ENCODE measurements around the gene LIPN.
A peak's percentile ranks its signal among the peaks of the same experiment; 100 is the strongest.

Gene LIPN

DNA sequence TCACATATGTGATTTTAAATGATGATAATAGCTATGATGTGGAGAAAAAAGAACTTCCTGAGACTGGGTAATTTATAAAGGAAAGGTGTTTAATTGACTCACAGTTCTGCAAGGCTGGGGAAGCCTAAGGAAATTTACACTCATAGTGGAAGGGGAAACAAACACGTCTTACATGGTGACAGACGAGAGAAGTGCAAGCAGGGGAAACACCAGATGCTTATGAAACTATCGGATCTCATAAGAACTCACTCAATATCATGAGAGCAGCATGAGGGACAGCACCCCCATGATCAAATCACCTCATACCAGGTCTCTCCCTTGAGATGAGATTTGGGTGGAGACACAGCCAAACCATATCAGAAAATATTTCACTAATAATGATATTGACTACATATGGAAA lies 4.1 kb upstream of the LIPN start:
- Mint-ChIP-seq H3K9me3 (no peaks in the 10 kb centered on the region), H3K27ac (no peak overlapping the region), H3K4me3 (no peak overlapping the region), H3K36me3 (no peaks in the 10 kb centered on the region), H3K27me3 (peaks cover 3% of the 10 kb centered on the region), H3K4me1 (peaks cover 6% of the 10 kb centered on the region)
- DNase-seq (ENCODE audit: low spot score in 2 of 2) (no peak), ATAC-seq (ENCODE audit: low read depth) (no peak)

DNA sequence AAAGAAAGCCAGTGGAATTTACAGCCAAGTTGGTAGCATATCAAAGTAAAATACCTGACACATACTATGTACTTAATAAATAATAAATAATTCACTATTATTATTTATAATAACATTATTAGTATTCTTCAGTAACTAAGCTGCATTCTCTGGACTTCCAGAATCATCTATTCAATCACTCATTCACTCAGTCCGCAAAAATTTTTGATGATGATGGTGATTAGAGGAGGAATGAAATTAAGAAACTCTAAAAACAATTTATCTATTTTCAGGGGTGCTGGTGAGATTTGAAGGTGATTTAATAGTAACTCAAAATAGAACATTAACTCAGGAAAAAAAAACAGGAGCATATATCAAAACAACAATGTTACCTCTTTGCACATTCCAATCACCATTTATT lies 3.2 kb upstream of the LIPN start:
- H3K4me3 Mint-ChIP-seq = no peak overlapping the region
- ATAC-seq (ENCODE audit: low read depth) (no peak), DNase-seq (ENCODE audit: low spot score in 2 of 2) (no peak)
- H3K27me3 Mint-ChIP-seq = peaks cover 3% of the 10 kb centered on the region
- H3K4me1 Mint-ChIP-seq = peaks cover 6% of the 10 kb centered on the region
- no peaks in the 10 kb centered on the region for H3K36me3 Mint-ChIP-seq
- H3K9me3 Mint-ChIP-seq = no peaks in the 10 kb centered on the region
- H3K27ac Mint-ChIP-seq = no peak overlapping the region

GRCh38 chr10:88762906-88763305 lies 3.1 kb downstream of the LIPN start:
- H3K27ac Mint-ChIP-seq = no peak overlapping the region
- H3K4me3 Mint-ChIP-seq = no peak overlapping the region
- ATAC-seq (ENCODE audit: low read depth) (no peak), DNase-seq (ENCODE audit: low spot score in 2 of 2) (no peak)
- H3K36me3 Mint-ChIP-seq = peaks cover 2% of the 10 kb centered on the region
- H3K27me3 Mint-ChIP-seq = no peaks in the 10 kb centered on the region
- no peaks in the 10 kb centered on the region for H3K9me3 Mint-ChIP-seq
- peaks cover 6% of the 10 kb centered on the region for H3K4me1 Mint-ChIP-seq

- Mint-ChIP-seq H3K27ac (no peak overlapping the region), H3K4me3 (no peak overlapping the region), H3K27me3 (no peaks in the 10 kb centered on the region), H3K9me3 (no peaks in the 10 kb centered on the region), H3K36me3 (peaks cover 2% of the 10 kb centered on the region), H3K4me1 (peaks cover 6% of the 10 kb centered on the region)
- DNase-seq (ENCODE audit: low spot score in 2 of 2) (no peak), ATAC-seq (ENCODE audit: low read depth) (no peak)
These were observed 3.6 kb downstream of the LIPN start for GRCh38 chr10:88763441-88763840.

DNA sequence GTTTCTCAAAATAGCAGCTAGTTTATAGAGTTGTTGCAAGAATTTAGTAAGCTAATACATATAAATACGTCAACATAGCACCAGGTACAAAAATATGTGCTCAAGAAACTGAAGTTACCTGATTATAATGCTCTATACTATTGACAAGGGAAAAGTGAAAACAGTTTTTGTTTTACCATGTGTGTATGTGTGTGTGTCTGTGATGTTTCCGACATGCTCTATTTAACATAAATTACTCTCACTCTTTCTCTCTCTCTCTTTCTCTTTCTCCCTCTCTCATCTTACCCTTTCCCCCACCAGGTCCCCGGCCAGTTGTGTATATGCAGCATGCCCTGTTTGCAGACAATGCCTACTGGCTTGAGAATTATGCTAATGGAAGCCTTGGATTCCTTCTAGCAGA lies 4.3 kb downstream of the LIPN start:
- Mint-ChIP-seq H3K4me1 (peaks cover 6% of the 10 kb centered on the region), H3K9me3 (no peaks in the 10 kb centered on the region), H3K27me3 (no peaks in the 10 kb centered on the region), H3K27ac (no peak overlapping the region), H3K4me3 (no peak overlapping the region), H3K36me3 (peaks cover 2% of the 10 kb centered on the region)
- DNase-seq (ENCODE audit: low spot score in 2 of 2) (no peak), ATAC-seq (ENCODE audit: low read depth) (no peak)

- DNase-seq (ENCODE audit: low spot score in 2 of 2) (no peak), ATAC-seq (ENCODE audit: low read depth) (no peak)
- Mint-ChIP-seq H3K4me3 (no peak overlapping the region), H3K27me3 (no peaks in the 10 kb centered on the region), H3K9me3 (no peaks in the 10 kb centered on the region), H3K27ac (no peak overlapping the region), H3K4me1 (no peaks in the 10 kb centered on the region), H3K36me3 (peaks cover 2% of the 10 kb centered on the region)
These were observed 6.0 kb downstream of the LIPN start for GRCh38 chr10:88765816-88766215.

DNA sequence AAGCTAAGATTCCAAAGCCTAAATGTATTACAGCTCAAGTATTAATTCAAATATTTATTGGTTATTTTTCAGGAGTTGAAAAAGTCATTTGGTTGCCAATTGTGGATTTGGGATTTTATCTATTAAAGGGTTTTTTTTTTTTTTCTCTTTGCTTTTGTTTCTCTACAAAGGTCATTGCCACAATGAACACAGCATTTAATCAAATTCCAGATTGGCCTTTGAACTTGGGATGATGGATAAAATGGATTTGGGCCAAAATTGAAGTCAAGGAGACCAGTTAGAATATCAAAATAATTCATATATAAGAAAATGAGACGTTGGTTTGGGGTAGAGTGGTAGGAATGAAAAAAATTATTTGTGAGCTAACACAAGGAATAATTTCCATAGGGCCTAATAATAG lies 9.6 kb downstream of the LIPN start:
- H3K27ac Mint-ChIP-seq = no peak overlapping the region
- DNase-seq (ENCODE audit: low spot score in 2 of 2) = no peak
- H3K36me3 Mint-ChIP-seq = peaks cover 4% of the 10 kb centered on the region
- no peak overlapping the region for H3K4me3 Mint-ChIP-seq
- no peaks in the 10 kb centered on the region for H3K4me1 Mint-ChIP-seq
- no peaks in the 10 kb centered on the region for H3K27me3 Mint-ChIP-seq
- H3K9me3 Mint-ChIP-seq = no peaks in the 10 kb centered on the region
- ATAC-seq (ENCODE audit: low read depth) = no peak

GRCh38 chr10:88781206-88781605 lies 21.4 kb downstream of the LIPN start:
- ATAC-seq (ENCODE audit: low read depth) (no peak), DNase-seq (ENCODE audit: low spot score in 2 of 2) (no peak)
- Mint-ChIP-seq H3K27me3 (peaks cover 4% of the 10 kb centered on the region), H3K27ac (no peak overlapping the region), H3K4me3 (no peak overlapping the region), H3K9me3 (no peaks in the 10 kb centered on the region), H3K4me1 (no peaks in the 10 kb centered on the region), H3K36me3 (no peaks in the 10 kb centered on the region)

DNA sequence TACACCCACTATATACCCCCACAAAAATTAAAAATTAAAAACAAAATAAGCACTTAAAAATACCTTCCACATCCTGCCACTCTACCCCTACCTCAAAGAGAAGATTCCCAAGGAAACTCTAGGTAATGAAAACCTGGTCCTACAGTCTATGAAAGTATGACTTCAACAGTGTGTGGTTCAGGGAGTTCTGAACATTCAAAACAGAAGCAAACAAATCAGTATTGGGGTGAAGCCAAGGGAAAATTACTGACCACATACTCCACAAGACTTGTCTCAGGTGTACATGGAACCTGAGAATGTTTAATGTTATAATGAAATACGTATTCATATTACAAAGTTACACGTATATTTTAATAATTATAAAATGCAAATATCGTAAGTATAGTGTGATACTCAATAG lies 22.4 kb downstream of the LIPN start:
- no peaks in the 10 kb centered on the region for H3K9me3 Mint-ChIP-seq
- H3K4me1 Mint-ChIP-seq = no peaks in the 10 kb centered on the region
- ATAC-seq (ENCODE audit: low read depth) = no peak
- no peak overlapping the region for H3K4me3 Mint-ChIP-seq
- DNase-seq (ENCODE audit: low spot score in 2 of 2) = no peak
- peaks cover 2% of the 10 kb centered on the region for H3K27me3 Mint-ChIP-seq
- H3K27ac Mint-ChIP-seq = no peak overlapping the region
- H3K36me3 Mint-ChIP-seq = no peaks in the 10 kb centered on the region

GRCh38 chr10:88783724-88784123 lies 23.9 kb downstream of the LIPN start:
- H3K27me3 Mint-ChIP-seq = no peaks in the 10 kb centered on the region
- no peak overlapping the region for H3K4me3 Mint-ChIP-seq
- ATAC-seq (ENCODE audit: low read depth) = no peak
- H3K36me3 Mint-ChIP-seq = no peaks in the 10 kb centered on the region
- no peaks in the 10 kb centered on the region for H3K4me1 Mint-ChIP-seq
- no peaks in the 10 kb centered on the region for H3K9me3 Mint-ChIP-seq
- H3K27ac Mint-ChIP-seq = no peak overlapping the region
- DNase-seq (ENCODE audit: low spot score in 2 of 2) = no peak

- H3K27me3 Mint-ChIP-seq = no peaks in the 10 kb centered on the region
- no peak for DNase-seq (ENCODE audit: low spot score in 2 of 2)
- H3K9me3 Mint-ChIP-seq = no peaks in the 10 kb centered on the region
- H3K4me3 Mint-ChIP-seq = no peak overlapping the region
- no peaks in the 10 kb centered on the region for H3K36me3 Mint-ChIP-seq
- no peak for ATAC-seq (ENCODE audit: low read depth)
- H3K4me1 Mint-ChIP-seq = no peaks in the 10 kb centered on the region
- H3K27ac Mint-ChIP-seq = no peak overlapping the region
These were observed 26.4 kb downstream of the LIPN start for GRCh38 chr10:88786032-88786770.

DNA sequence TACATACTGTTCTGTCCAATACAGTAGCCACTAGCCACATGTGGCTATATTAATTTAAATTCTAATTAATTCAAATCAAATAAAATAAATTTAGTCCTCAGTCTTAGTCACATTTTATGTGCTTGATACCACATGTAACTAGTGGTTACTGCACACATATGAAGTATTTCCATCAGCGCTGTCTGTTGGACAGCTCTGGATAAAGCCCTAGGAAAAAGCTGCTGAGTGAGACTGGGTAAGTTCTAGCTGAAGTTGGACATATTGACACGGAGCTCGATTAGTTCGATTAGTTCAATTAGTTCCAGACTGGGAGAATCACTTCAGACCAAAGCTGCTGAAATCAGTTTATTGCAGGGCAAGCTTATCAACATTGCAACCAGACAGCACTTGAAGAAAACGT lies 27.6 kb downstream of the LIPN start:
- H3K4me1 Mint-ChIP-seq = no peaks in the 10 kb centered on the region
- no peak overlapping the region for H3K27ac Mint-ChIP-seq
- H3K9me3 Mint-ChIP-seq = no peaks in the 10 kb centered on the region
- no peak overlapping the region for H3K4me3 Mint-ChIP-seq
- H3K36me3 Mint-ChIP-seq = no peaks in the 10 kb centered on the region
- no peaks in the 10 kb centered on the region for H3K27me3 Mint-ChIP-seq
- ATAC-seq (ENCODE audit: low read depth) (no peak), DNase-seq (ENCODE audit: low spot score in 2 of 2) (no peak)

- Mint-ChIP-seq H3K27me3 (no peaks in the 10 kb centered on the region), H3K9me3 (no peaks in the 10 kb centered on the region), H3K4me1 (no peaks in the 10 kb centered on the region), H3K27ac (no peak overlapping the region), H3K4me3 (no peak overlapping the region), H3K36me3 (no peaks in the 10 kb centered on the region)
- no peak for ATAC-seq (ENCODE audit: low read depth)
- no peak for DNase-seq (ENCODE audit: low spot score in 2 of 2)
These were observed 29.1 kb downstream of the LIPN start for GRCh38 chr10:88788924-88789323.

DNA sequence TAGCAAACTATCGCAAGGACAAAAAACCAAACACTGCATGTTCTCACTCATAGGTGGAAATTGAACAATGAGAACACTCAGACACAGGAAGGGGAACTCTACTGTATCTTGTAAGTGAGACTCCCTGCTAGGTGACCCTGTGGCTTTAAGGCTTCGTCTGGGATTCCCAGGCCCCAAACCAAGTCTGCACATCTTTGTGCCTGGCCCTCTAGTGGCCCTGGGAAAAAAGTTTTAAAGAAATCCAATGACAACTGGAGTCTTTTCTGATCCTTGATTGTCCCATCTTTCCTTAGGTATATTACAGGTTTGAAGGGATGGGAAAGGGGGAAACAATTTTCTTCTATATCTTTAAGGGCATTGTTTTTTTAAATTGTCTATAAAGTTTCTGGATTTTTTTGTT lies 32.1 kb downstream of the LIPN start:
- peaks cover 1% of the 10 kb centered on the region for H3K27me3 Mint-ChIP-seq
- peak in 1 of 2 donors; percentile 5 for DNase-seq (ENCODE audit: low spot score in 2 of 2)
- no peak overlapping the region for H3K27ac Mint-ChIP-seq
- no peaks in the 10 kb centered on the region for H3K36me3 Mint-ChIP-seq
- H3K4me3 Mint-ChIP-seq = no peak overlapping the region
- H3K4me1 Mint-ChIP-seq = no peaks in the 10 kb centered on the region
- peak; percentile 42 for ATAC-seq (ENCODE audit: low read depth)
- H3K9me3 Mint-ChIP-seq = no peaks in the 10 kb centered on the region

GRCh38 chr10:88792661-88793060 lies 32.8 kb downstream of the LIPN start:
- Mint-ChIP-seq H3K27me3 (peaks cover 1% of the 10 kb centered on the region), H3K36me3 (no peaks in the 10 kb centered on the region), H3K4me1 (no peaks in the 10 kb centered on the region), H3K4me3 (no peak overlapping the region), H3K27ac (no peak overlapping the region), H3K9me3 (no peaks in the 10 kb centered on the region)
- DNase-seq (ENCODE audit: low spot score in 2 of 2) (no peak), ATAC-seq (ENCODE audit: low read depth) (no peak)
